GM12892 (cell line): ENCODE data around the gene MYL11.

Source experiments
- POLR2AphosphoS5 ChIP-seq: IDR thresholded peaks from 2 replicates; pipeline ENCODE4 v1.6.1; 2011; ENCODE audit warnings: low read depth, low read length, control low read depth
- TAF1 ChIP-seq: IDR thresholded peaks from 2 replicates; pipeline ENCODE4 v1.6.1; 2011; ENCODE audit warnings: low read depth, mild to moderate bottlenecking, control low read depth, low read length, borderline replicate concordance

DNA sequence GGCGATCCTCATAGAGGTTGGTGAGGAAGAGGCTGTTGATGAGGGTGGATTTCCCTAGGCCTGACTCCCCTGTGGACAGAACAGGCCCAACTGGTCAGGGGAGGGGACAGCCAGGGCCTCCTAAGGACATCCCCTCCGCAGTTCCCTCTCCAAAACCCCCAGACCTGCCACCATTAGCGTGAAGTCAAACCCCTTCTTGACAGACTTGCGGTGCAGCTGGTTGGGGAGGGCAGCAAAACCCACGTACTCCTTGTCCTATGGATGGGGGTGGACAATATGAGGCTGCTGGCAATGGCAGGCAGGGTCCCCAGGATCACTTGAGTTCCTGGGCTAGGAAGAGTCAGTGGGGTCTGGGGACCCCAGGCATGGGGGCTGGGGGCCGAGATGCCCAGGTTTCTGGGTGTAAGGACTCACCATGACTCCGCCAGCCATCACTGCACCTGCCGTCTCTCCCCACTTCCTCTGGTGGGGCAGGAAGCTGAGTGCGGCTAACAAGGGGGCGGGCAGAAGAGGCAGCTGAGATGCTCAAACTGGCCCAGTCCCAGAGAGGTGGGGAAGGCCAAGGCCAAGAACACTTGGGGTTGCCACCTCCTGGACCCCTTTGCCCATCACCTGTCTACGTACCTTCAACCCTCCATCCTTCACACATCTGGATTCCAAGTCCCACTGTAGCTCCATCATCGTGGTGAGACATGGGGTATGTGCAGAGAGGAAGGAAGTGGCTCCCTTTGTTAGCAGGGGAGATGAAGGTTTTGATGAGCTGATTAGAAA lies 7.7 kb downstream of the MYL11 start, which contains the start of gene SEPTIN1:
- TF ChIP-seq TAF1 (no peak), POLR2AphosphoS5 (peak; percentile 83)
